ENCODE results near the gene BMAL2. TPM values are rescaled to one million over a fixed set of nuclear protein-coding genes. Genes with fewer than 3 reads are reported as not detected.

BMAL2 gene
- total and polyA plus RNA-seq, 2 of the 13 experiments (the other 11 are each of a cell fraction or from before 2014, with no cell fraction given): 4.8 to 27.4 TPM

- no peak for TF ChIP-seq SRSF1 (optimal IDR thresholded peaks at IDR 0.05; ENCODE audit: low read depth, low read length)
- TF ChIP-seq TGIF2 (CRISPR knock-in tag; IDR thresholded peaks at IDR 0.05): no peak
- TF ChIP-seq HBP1 (CRISPR knock-in tag; IDR thresholded peaks at IDR 0.05; ENCODE audit: low read depth): no peak
- TF ChIP-seq POGZ (CRISPR knock-in tag; IDR thresholded peaks at IDR 0.05): no peak
- TF ChIP-seq ZNF282 (IDR thresholded peaks at IDR 0.05; ENCODE audit: partially characterized antibody): no peak
- no peak for TF ChIP-seq HNF4G (IDR thresholded peaks at IDR 0.05; ENCODE audit: borderline replicate concordance, low read depth, low read length)
- TF ChIP-seq HNF4G (CRISPR knock-in tag; IDR thresholded peaks at IDR 0.05; ENCODE audit: borderline replicate concordance, low read depth): no peak
- no peak for TF ChIP-seq THAP11 (CRISPR knock-in tag; IDR thresholded peaks at IDR 0.05)
- no peak for TF ChIP-seq KLF9 (CRISPR knock-in tag; IDR thresholded peaks at IDR 0.05; ENCODE audit: low read depth)
- TF ChIP-seq FOXC1 (CRISPR knock-in tag; IDR thresholded peaks at IDR 0.05; ENCODE audit: borderline replicate concordance): no peak
- TF ChIP-seq ZBTB37 (CRISPR knock-in tag; IDR thresholded peaks at IDR 0.05): no peak
- TF ChIP-seq ZNF264 (CRISPR knock-in tag; IDR thresholded peaks at IDR 0.05): no peak
- TF ChIP-seq GATAD2A (CRISPR knock-in tag; IDR thresholded peaks at IDR 0.05): 0 out of 2 replicates have a peak, but pooled peaks have one; percentile 13
- no peak for TF ChIP-seq SNRNP70 (IDR thresholded peaks at IDR 0.05; ENCODE audit: low read depth, low read length)
- TF ChIP-seq IKZF1 (IDR thresholded peaks at IDR 0.05): no peak
- no peak for TF ChIP-seq E2F5 (CRISPR knock-in tag; conservative IDR thresholded peaks at IDR 0.05)
- peak; percentile 38 for TF ChIP-seq ASH2L (IDR thresholded peaks at IDR 0.05; ENCODE audit: insufficient read length, low read depth, low read length)
- TF ChIP-seq YY1 (IDR thresholded peaks at IDR 0.05; ENCODE audit: insufficient read depth, insufficient replicate concordance, low read depth, low read length): no peak
- no peak for TF ChIP-seq ZFY (CRISPR knock-in tag; IDR thresholded peaks at IDR 0.05)
- no peak for TF ChIP-seq ZBTB2 (CRISPR knock-in tag; IDR thresholded peaks at IDR 0.05; ENCODE audit: low read depth)
- no peak for TF ChIP-seq PRDM10 (CRISPR knock-in tag; IDR thresholded peaks at IDR 0.05; ENCODE audit: low read depth)
- no peak for TF ChIP-seq MXI1 (IDR thresholded peaks at IDR 0.05; ENCODE audit: borderline replicate concordance, low read depth, low read length)
- TF ChIP-seq E2F1 (CRISPR knock-in tag; IDR thresholded peaks at IDR 0.05): 0 out of 2 replicates have a peak, but pooled peaks have one; percentile 7
These were observed 276 bp upstream of the BMAL2 start (continued) for GRCh38 chr12:27332407-27332713.
